Mesendoderm (in vitro differentiated cells): Measurements from ENCODE around the gene TMEM79.

Source experiments
- DNase-seq: peaks from one replicate; pipeline ENCODE4 v3.0.0; 2013
- H2AK5ac ChIP-seq: 2 replicates; pipeline ENCODE4 v1.6.1; 2013; ENCODE audit warnings: low read length, inconsistent platforms
- H2BK120ac ChIP-seq: 2 replicates; pipeline ENCODE4 v1.6.1; 2013; ENCODE audit warnings: low read depth, mild to moderate bottlenecking, low read length, moderate library complexity, mixed read lengths
- H2BK15ac ChIP-seq: replicated peaks from 2 replicates; pipeline ENCODE4 v1.6.1; 2013; ENCODE audit warnings: low read depth, mild to moderate bottlenecking, moderate library complexity
- H2BK5ac ChIP-seq: 2 replicates; pipeline ENCODE4 v1.6.1; 2013; ENCODE audit warnings: low read length, inconsistent platforms
- H3K18ac ChIP-seq: 2 replicates; pipeline ENCODE4 v1.6.1; 2013; ENCODE audit warnings: mild to moderate bottlenecking, low read length, mixed read lengths
- H3K23ac ChIP-seq: one replicate; pipeline ENCODE4 v1.6.1; 2013; ENCODE audit warnings: low read length
- H3K27ac ChIP-seq: 2 replicates; pipeline ENCODE4 v1.5.1; 2013; ENCODE audit warnings: low read depth, mild to moderate bottlenecking, inconsistent platforms, low read length, moderate library complexity
- H3K27me3 ChIP-seq: 2 replicates; pipeline ENCODE4 v1.6.1; 2013; ENCODE audit warnings: low read length, control low read depth, mild to moderate bottlenecking, inconsistent platforms; ENCODE audit not compliant: insufficient read depth, poor library complexity
- H3K36me3 ChIP-seq: 2 replicates; pipeline ENCODE4 v1.6.1; 2013; ENCODE audit warnings: low read length, inconsistent platforms; ENCODE audit not compliant: control insufficient read depth, insufficient read depth
- H3K4ac ChIP-seq: one replicate; pipeline ENCODE4 v1.6.1; 2013; ENCODE audit warnings: low read depth, mild to moderate bottlenecking, low read length, moderate library complexity
- H3K4me1 ChIP-seq: 2 replicates; pipeline ENCODE4 v1.6.1; 2013; ENCODE audit warnings: low read depth, low read length, inconsistent platforms; ENCODE audit not compliant: control insufficient read depth
- H3K4me2 ChIP-seq: 2 replicates; pipeline ENCODE4 v1.6.1; 2013; ENCODE audit warnings: low read length
- H3K4me3 ChIP-seq: 2 replicates; pipeline ENCODE4 v1.5.1; 2013; ENCODE audit warnings: mild to moderate bottlenecking, low read length
- H3K56ac ChIP-seq: one replicate; pipeline ENCODE4 v1.6.1; 2013; ENCODE audit warnings: low read length
- H3K79me1 ChIP-seq: 2 replicates; pipeline ENCODE4 v1.6.1; 2013; ENCODE audit warnings: low read length, inconsistent platforms
- H3K79me2 ChIP-seq: 2 replicates; pipeline ENCODE4 v1.6.1; 2013; ENCODE audit warnings: mild to moderate bottlenecking, low read length; ENCODE audit not compliant: control insufficient read depth, insufficient read depth
- H3K9ac ChIP-seq: 2 replicates; pipeline ENCODE4 v1.6.1; 2013; ENCODE audit warnings: low read length, inconsistent platforms
- H4K5ac ChIP-seq: one replicate; pipeline ENCODE4 v1.6.1; 2013; ENCODE audit warnings: low read length
- H4K8ac ChIP-seq: one replicate; pipeline ENCODE4 v1.6.1; 2013; ENCODE audit warnings: low read depth, mild to moderate bottlenecking, control low read depth, low read length, moderate library complexity
- WGBS: extraction: QIAGEN DNeasy Blood & Tissue Kit; methylation state at CpG from one replicate; pipeline ENCODE4 v1.1.7; 2013; ENCODE audit warnings: low lambda C conversion rate, missing lambda C conversion rate; ENCODE audit not compliant: insufficient coverage; ENCODE audit errors: extremely low coverage; 5-methylcytosine and 5-hydroxymethylcytosine counted together

TMEM79 gene

DNA sequence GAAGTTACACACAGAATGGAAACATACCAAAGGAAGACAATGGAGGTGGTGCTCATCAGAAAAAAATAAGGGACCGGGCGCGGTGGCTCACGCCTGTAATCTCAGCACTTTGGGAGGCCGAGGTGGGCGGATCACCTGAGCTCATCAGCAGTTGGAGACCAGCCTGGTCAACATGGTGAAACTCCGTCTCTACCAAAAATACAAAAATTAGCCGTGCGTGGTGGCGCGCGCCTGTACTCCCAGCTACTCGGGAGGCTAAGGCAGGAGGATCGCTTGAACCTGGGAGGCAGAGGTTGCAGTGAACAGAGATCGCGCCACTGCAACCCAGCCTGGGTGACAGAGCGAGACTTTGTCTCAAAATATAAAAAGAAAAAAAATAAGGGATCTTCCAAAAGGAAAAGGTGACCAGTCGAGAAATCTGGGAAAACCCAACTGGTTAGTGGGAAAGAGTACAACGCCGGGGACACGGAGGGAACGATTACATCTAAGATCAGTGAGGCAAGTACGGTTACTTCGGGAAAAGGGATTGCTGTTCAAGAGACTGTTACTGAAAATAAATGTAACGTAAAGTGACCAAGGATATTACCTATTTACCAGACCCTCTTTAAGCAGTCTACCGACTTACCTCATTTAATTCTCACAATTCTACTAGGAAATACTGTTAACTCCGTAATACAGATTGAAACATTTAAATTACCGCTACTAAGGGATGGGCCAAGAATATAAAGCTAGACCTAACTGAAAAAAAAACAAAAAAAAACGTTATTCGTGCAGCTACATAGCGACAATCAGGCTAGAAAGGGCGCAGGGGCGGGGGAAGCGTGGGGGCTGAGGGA lies 53.1 kb downstream of the TMEM79 start:
- H3K79me2 ChIP-seq = peaks cover 31% of the 10 kb centered on the region
- H3K79me1 ChIP-seq = peaks cover 8% of the 10 kb centered on the region
- peak overlapping the region; percentile 48 for H2BK5ac ChIP-seq
- WGBS = no CpG with 5 or more reads among the region's 34 CpGs
- peak overlapping the region; percentile 96 for H3K9ac ChIP-seq
- H3K18ac ChIP-seq = no peak overlapping the region
- H3K4me3 ChIP-seq = peak overlapping the region; percentile 88
- H3K27ac ChIP-seq = peak overlapping the region; percentile 24
- H2BK120ac ChIP-seq = no peak overlapping the region
- H3K23ac ChIP-seq = peak overlapping the region; percentile 33
- H3K56ac ChIP-seq = peak overlapping the region; percentile 97
- no peaks in the 10 kb centered on the region for H3K27me3 ChIP-seq
- no peak overlapping the region for H2AK5ac ChIP-seq
- no peak for DNase-seq
- no peak overlapping the region for H4K8ac ChIP-seq
- no peak overlapping the region for H4K5ac ChIP-seq
- H3K4me2 ChIP-seq = peak overlapping the region; percentile 63
- H2BK15ac ChIP-seq = no peak overlapping the region
- H3K4me1 ChIP-seq = peaks cover 2% of the 10 kb centered on the region
- peak overlapping the region; percentile 24 for H3K4ac ChIP-seq
- peaks cover 4% of the 10 kb centered on the region for H3K36me3 ChIP-seq

DNA sequence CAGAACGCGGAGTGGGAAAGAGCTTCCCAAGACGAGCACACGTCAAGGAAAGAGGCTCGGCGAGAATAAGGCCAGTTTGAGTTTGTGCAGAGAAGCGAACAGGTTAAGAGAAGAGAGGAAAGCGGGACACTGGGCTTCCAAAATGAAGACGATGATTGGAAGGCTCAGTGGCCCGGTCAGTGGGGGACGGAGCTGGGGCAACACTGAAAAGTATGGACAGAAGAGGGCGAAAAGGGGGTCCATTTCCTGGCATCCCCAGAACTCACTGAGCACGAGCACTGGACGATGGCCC lies 53.7 kb downstream of the TMEM79 start:
- H3K56ac ChIP-seq = peak overlapping the region; percentile 97
- no CpG with 5 or more reads among the region's 14 CpGs for WGBS
- H3K23ac ChIP-seq = peak overlapping the region; percentile 33
- H3K4ac ChIP-seq = peak overlapping the region; percentile 18
- no peak overlapping the region for H4K5ac ChIP-seq
- DNase-seq = no peak
- no peak overlapping the region for H2BK120ac ChIP-seq
- H2BK15ac ChIP-seq = no peak overlapping the region
- peak overlapping the region; percentile 22 for H3K4me2 ChIP-seq
- H2AK5ac ChIP-seq = peak overlapping the region; percentile 33
- H3K9ac ChIP-seq = peak overlapping the region; percentile 96
- no peak overlapping the region for H3K18ac ChIP-seq
- peaks cover 2% of the 10 kb centered on the region for H3K4me1 ChIP-seq
- peaks cover 31% of the 10 kb centered on the region for H3K79me2 ChIP-seq
- H3K4me3 ChIP-seq = peak overlapping the region; percentile 88
- H3K27ac ChIP-seq = peak overlapping the region; percentile 24
- H3K79me1 ChIP-seq = peaks cover 8% of the 10 kb centered on the region
- peak overlapping the region; percentile 48 for H2BK5ac ChIP-seq
- no peak overlapping the region for H4K8ac ChIP-seq
- H3K36me3 ChIP-seq = peaks cover 4% of the 10 kb centered on the region
- H3K27me3 ChIP-seq = no peaks in the 10 kb centered on the region

DNA sequence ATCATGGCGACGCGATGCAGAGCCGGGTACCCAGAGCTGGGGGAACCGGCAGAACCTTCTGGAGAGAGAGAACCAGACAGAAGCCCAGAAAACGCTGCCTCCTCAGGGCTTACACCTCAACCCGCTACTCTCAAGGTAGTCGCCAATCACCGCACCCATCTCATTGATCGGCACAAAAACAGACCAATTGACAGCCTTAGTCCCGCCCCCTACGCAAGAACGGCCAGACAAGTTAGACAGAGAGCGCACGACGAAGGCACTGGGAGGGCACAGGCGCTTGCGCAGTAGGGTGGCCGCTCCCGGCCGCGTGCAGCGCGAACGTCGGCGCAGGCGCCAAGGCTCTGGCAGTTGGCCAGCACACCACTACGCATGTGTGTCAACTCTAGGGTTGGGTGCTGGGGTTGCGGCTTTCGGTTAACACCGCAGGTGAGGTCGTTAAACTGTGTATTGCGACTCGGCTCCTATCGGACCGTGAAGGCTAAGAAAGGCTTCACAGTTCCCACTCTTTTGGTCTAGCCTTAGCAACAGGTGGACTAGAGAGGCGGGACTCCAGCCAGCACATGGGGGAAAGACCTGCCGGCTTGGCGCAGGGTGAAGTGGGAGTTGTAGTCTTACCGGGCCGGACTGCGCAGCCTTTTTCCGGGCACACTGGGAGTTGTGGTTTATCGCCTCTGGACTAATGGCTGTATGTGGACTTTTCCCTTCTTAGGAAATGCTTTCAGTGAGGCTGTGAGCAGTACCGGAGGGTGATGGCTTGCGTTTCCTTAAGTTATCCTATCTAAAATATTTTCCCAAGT lies 54.3 kb downstream of the TMEM79 start, which contains the start of the genes CCT3 and TSACC:
Gene CCT3, minus strand, starts transcription at position 113 of the 797 bp plus-strand sequence. Its CDS starts 108 bp downstream, at position 5.
Gene TSACC, plus strand, starts transcription at position 347 of the 797 bp plus-strand sequence. CDS start 1,232 bp downstream, outside the sequence.
- peak; percentile 100 for DNase-seq
- peaks cover 2% of the 10 kb centered on the region for H3K4me1 ChIP-seq
- H2AK5ac ChIP-seq = peak within 1 kb of the TSS; percentile 33
- peak within 1 kb of the TSS; percentile 90 for H3K4me2 ChIP-seq
- H2BK120ac ChIP-seq = no peak within 1 kb of the TSS
- H3K27ac ChIP-seq = peak within 1 kb of the TSS; percentile 24
- H3K56ac ChIP-seq = peak within 1 kb of the TSS; percentile 97
- H3K9ac ChIP-seq = peak within 1 kb of the TSS; percentile 96
- peak within 1 kb of the TSS; percentile 33 for H3K23ac ChIP-seq
- no peaks in the 10 kb centered on the region for H3K27me3 ChIP-seq
- peak within 1 kb of the TSS; percentile 24 for H3K4ac ChIP-seq
- WGBS = no CpG with 5 or more reads among the region's 47 CpGs
- H3K79me1 ChIP-seq = peaks cover 8% of the 10 kb centered on the region
- no peak within 1 kb of the TSS for H2BK15ac ChIP-seq
- H3K36me3 ChIP-seq = peaks cover 4% of the 10 kb centered on the region
- peaks cover 31% of the 10 kb centered on the region for H3K79me2 ChIP-seq
- peak within 1 kb of the TSS; percentile 48 for H2BK5ac ChIP-seq
- H4K8ac ChIP-seq = no peak within 1 kb of the TSS
- peak within 1 kb of the TSS; percentile 88 for H3K4me3 ChIP-seq
- no peak within 1 kb of the TSS for H4K5ac ChIP-seq
- no peak within 1 kb of the TSS for H3K18ac ChIP-seq
